HepG2 (cell line): ENCODE data around the gene SP9. TPM values are rescaled to one million over a fixed set of nuclear protein-coding genes. Genes with fewer than 3 reads are reported as not detected.

Source experiments
- BCL3 ChIP-seq: sonication (generic); formaldehyde crosslinking; IDR thresholded peaks from 2 replicates; pipeline ENCODE4 v1.5.1; 2020; ENCODE audit warnings: mild to moderate bottlenecking, missing genetic modification reagents, moderate library complexity
- BRCA1 ChIP-seq: sonication (generic); formaldehyde crosslinking; IDR thresholded peaks from 2 replicates; pipeline ENCODE4 v1.4.0; 2020; ENCODE audit warnings: missing genetic modification reagents
- BRD4 ChIP-seq: sonication (generic); formaldehyde crosslinking; IDR thresholded peaks from 2 replicates; pipeline ENCODE4 v1.4.0; 2020; ENCODE audit warnings: missing genetic modification reagents
- HES4 ChIP-seq: sonication (generic); formaldehyde crosslinking; IDR thresholded peaks from 2 replicates; pipeline ENCODE4 v1.9.0; 2021; ENCODE audit warnings: mild to moderate bottlenecking, missing genetic modification reagents, borderline replicate concordance
- KMT2A ChIP-seq: sonication (generic); formaldehyde crosslinking; IDR thresholded peaks from 2 replicates; pipeline ENCODE4 v1.4.0; 2020; ENCODE audit warnings: missing genetic modification reagents
- MEIS2 ChIP-seq: sonication (generic); formaldehyde crosslinking; IDR thresholded peaks from 2 replicates; pipeline ENCODE4 v1.9.0; 2021; ENCODE audit warnings: mild to moderate bottlenecking, missing genetic modification reagents
- NCOA2 ChIP-seq: sonication (generic); formaldehyde crosslinking; IDR thresholded peaks from 2 replicates; pipeline ENCODE4 v1.8.0; 2022; ENCODE audit warnings: inconsistent platforms
- NFYB ChIP-seq: sonication (generic); formaldehyde crosslinking; IDR thresholded peaks from 2 replicates; pipeline ENCODE4 v1.4.0; 2020; ENCODE audit warnings: missing genetic modification reagents
- PCBP2 ChIP-seq: fragments of 200-400 bp; formaldehyde crosslinking; optimal IDR thresholded peaks from 2 replicates; pipeline ENCODE3; 2018; ENCODE audit warnings: low read length, low read depth; ENCODE audit not compliant: poor library complexity, severe bottlenecking
- RNF2 ChIP-seq: fragments of 450-650 bp; conservative IDR thresholded peaks from 2 replicates; pipeline ENCODE4 v1.6.1; 2016; ENCODE audit warnings: low read depth
- SALL1 ChIP-seq: sonication (generic); formaldehyde crosslinking; IDR thresholded peaks from 2 replicates; pipeline ENCODE4 v1.8.0; 2022; ENCODE audit warnings: mild to moderate bottlenecking, missing genetic modification reagents
- STAT6 ChIP-seq: sonication (generic); formaldehyde crosslinking; IDR thresholded peaks from 2 replicates; pipeline ENCODE4 v1.4.0; 2020; ENCODE audit warnings: missing genetic modification reagents, mild to moderate bottlenecking, borderline replicate concordance
- ZNF138 ChIP-seq: sonication (generic); formaldehyde crosslinking; IDR thresholded peaks from 2 replicates; pipeline ENCODE4 v1.5.0; 2020; ENCODE audit warnings: mild to moderate bottlenecking, low read depth, missing genetic modification reagents
- ZNF232 ChIP-seq: sonication (generic); formaldehyde crosslinking; IDR thresholded peaks from 2 replicates; pipeline ENCODE4 v1.4.0; 2020; ENCODE audit warnings: missing genetic modification reagents, borderline replicate concordance
- ZNF317 ChIP-seq: sonication (generic); formaldehyde crosslinking; IDR thresholded peaks from 2 replicates; pipeline ENCODE4 v1.5.0; 2020; ENCODE audit warnings: mild to moderate bottlenecking, missing genetic modification reagents
- ZNF362 ChIP-seq: sonication (generic); formaldehyde crosslinking; IDR thresholded peaks from 2 replicates; pipeline ENCODE4 v1.4.0; 2020; ENCODE audit warnings: missing genetic modification reagents, mild to moderate bottlenecking, borderline replicate concordance
- ZNF383 ChIP-seq: sonication (generic); formaldehyde crosslinking; IDR thresholded peaks from 2 replicates; pipeline ENCODE4 v1.4.0; 2020; ENCODE audit warnings: missing genetic modification reagents, mild to moderate bottlenecking, borderline replicate concordance
- ZNF549 ChIP-seq: sonication (generic); formaldehyde crosslinking; IDR thresholded peaks from 2 replicates; pipeline ENCODE4 v1.5.0; 2020; ENCODE audit warnings: missing genetic modification reagents
- ZNF556 ChIP-seq: sonication (generic); formaldehyde crosslinking; IDR thresholded peaks from 2 replicates; pipeline ENCODE4 v1.4.0; 2020; ENCODE audit warnings: mild to moderate bottlenecking, missing genetic modification reagents, borderline replicate concordance
- ZNF577 ChIP-seq: sonication (generic); formaldehyde crosslinking; IDR thresholded peaks from 2 replicates; pipeline ENCODE4 v1.4.0; 2020; ENCODE audit warnings: mild to moderate bottlenecking, low read depth, missing genetic modification reagents, borderline replicate concordance
- ZNF724P ChIP-seq: sonication (generic); formaldehyde crosslinking; IDR thresholded peaks from 2 replicates; pipeline ENCODE4 v1.8.0; 2022; ENCODE audit warnings: missing genetic modification reagents, borderline replicate concordance
- polyA plus RNA-seq, 8 experiments: library from polyadenylated mRNA; depleted of rRNA in 3 of 8; stranded (reverse) in 7 of 8; unstranded in 1 of 8; fragments of >200 nt; fragmentation: Illumina TruSeq in 4 of 8; extraction: Trizol in 4 of 8; gene quantifications; 2 replicates each; pipeline versions ENCODE4 v1.2.1 to v1.2.3, GENCODE V29; 2011 to 2016; ENCODE audit warnings: low read depth in 4 of 8, missing spikeins in 1 of 8, mixed read lengths in 1 of 8; ENCODE audit not compliant: insufficient read depth in 1 of 8
- total RNA-seq, 5 experiments: library from RNA; depleted of rRNA; stranded (reverse); fragments of >200 nt; fragmentation: Illumina TruSeq; extraction: Trizol; gene quantifications; 2 replicates each; pipeline ENCODE4 v1.2.3, GENCODE V29; 2016; ENCODE audit warnings: low read depth in 1 of 5
- TF ChIP-seq, protein P1 (sequence below): sonication (generic); formaldehyde crosslinking; IDR thresholded peaks from 2 replicates; pipeline ENCODE4 v1.5.1; 2020; ENCODE audit warnings: mild to moderate bottlenecking, moderate library complexity, missing genetic modification reagents

SP9 gene
- total and polyA plus RNA-seq, 2 of the 13 experiments (the other 11 are each of a cell fraction or from before 2014, with no cell fraction given), result not detected

DNA sequence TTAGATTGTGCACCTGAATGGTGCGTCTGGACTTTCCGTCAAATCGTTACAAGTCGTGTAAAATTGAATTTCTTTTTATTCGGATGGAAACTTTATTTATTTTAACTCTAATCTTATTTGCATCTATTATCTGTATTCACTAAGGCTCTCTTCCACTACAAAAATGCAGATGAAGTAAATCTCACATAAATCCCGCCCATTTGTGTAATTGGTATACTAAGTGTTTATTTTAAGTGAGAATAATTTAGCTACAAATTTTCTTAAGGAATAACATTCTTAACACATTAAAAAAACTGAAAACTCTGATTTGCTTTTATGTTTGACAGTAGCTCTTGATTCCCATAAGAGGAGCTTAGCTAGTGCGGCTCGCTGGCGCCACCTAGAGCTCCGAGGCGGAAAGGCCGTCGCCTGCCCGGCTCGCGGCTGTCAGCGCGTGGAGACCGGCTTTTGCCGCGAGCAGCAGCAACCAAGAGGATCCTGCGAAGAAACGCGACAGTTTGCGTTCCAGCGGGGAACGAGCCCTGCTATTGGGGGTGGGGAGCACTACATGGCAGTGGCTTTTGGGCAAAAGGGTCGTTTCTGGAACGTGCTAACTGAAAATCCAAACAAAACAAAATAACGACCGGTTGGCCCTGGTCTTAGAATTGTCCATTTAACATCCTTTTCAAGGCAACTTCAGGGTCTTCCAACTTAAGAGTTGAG lies 6.7 kb downstream of the SP9 start (continued):
- TF ChIP-seq ZNF317 (CRISPR knock-in tag), result peak; percentile 52; the same call in 1 of the 2 replicates
- TF ChIP-seq BRCA1, result no peak
- TF ChIP-seq MEIS2 (CRISPR knock-in tag), result peak; percentile 76; the same call in 1 of the 2 replicates
- TF ChIP-seq STAT6 (CRISPR knock-in tag), result no peak
- TF ChIP-seq RNF2, result peak; percentile 94
- TF ChIP-seq ZNF362 (CRISPR knock-in tag), result no peak
- TF ChIP-seq ZNF232 (CRISPR knock-in tag), result no peak
- TF ChIP-seq ZNF577 (CRISPR knock-in tag), result no peak
- peak; percentile 43; the same call in 1 of the 2 replicates for TF ChIP-seq ZNF556
- no peak for TF ChIP-seq ZNF549
- peak; percentile 39; the same call in 1 of the 2 replicates for TF ChIP-seq NCOA2 (CRISPR knock-in tag)
- no peak for TF ChIP-seq ZNF383 (CRISPR knock-in tag)
- TF ChIP-seq BCL3 (CRISPR knock-in tag), result no peak
- TF ChIP-seq, protein P1, sequence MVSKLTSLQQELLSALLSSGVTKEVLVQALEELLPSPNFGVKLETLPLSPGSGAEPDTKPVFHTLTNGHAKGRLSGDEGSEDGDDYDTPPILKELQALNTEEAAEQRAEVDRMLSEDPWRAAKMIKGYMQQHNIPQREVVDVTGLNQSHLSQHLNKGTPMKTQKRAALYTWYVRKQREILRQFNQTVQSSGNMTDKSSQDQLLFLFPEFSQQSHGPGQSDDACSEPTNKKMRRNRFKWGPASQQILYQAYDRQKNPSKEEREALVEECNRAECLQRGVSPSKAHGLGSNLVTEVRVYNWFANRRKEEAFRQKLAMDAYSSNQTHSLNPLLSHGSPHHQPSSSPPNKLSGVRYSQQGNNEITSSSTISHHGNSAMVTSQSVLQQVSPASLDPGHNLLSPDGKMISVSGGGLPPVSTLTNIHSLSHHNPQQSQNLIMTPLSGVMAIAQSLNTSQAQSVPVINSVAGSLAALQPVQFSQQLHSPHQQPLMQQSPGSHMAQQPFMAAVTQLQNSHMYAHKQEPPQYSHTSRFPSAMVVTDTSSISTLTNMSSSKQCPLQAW (CRISPR knock-in tag), result no peak
- TF ChIP-seq ZNF724P (CRISPR knock-in tag), result no peak
- peak; percentile 71 for TF ChIP-seq SALL1 (CRISPR knock-in tag)
- TF ChIP-seq ZNF138 (CRISPR knock-in tag), result no peak; the same call in 1 of the 2 replicates
- TF ChIP-seq PCBP2, result no peak
- no peak for TF ChIP-seq BRD4 (CRISPR knock-in tag)
- no peak for TF ChIP-seq HES4 (CRISPR knock-in tag)
- no peak for TF ChIP-seq NFYB
- TF ChIP-seq KMT2A, result peak; percentile 77; the same call in 1 of the 2 replicates
